ENCODE data around the gene BET1L.
"Not testable (repeated sequence)": the region's sequence is repeated elsewhere in the genome, so short reads cannot be mapped to it uniquely, and the experiment has no call there.

BET1L gene

DNA sequence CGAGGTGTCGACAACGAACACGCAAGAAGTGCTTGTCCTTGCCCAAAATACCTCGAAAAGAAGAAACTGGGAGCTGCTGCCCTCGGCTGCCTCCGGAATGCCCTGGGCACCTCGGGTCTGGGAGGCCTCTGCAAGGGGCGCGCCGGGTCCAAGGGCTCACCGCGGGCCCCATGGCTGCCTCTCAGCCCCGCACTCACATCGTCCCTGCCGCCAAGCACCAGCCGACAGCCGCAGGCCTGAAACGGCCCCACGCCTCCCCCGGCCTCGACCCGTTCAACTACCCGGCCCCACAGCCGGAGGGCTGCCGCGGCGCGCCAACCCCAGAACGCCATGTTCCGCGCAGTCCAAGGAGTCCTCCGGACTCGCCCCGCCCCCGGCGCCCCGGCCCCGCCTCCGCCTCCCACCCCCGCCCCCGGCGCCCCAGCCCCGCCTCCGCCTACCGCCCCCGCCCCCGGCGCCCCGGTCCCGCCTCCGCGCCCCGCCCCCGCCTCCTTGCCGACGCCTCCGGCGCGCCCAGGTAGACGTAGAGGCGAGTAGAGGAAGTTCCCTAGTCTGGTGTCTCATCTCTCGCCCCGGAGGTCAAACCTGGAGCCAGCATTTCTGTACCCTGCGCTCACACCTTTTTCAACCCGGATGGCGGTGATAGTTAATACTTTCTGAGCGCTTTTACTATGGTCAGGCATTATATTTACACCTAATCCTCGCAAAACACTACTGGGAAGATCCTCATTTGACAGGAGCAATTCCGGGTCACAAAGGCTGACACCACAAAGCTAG, 29.0 kb upstream of the BET1L start, which contains the start of gene SIRT3:
TSS of gene SIRT3 (minus strand) at position 346 of the 777 bp plus-strand sequence. CDS start at position 332, 14 bp downstream.
- Mint-ChIP-seq H3K36me3 (peaks cover 7% of the 10 kb centered on the region), H3K4me1 (peaks cover 38% of the 10 kb centered on the region), H3K9me3 (no peaks in the 10 kb centered on the region), H3K4me3 (peak within 1 kb of the TSS; percentile 97), H3K27me3 (no peaks in the 10 kb centered on the region), H3K27ac (peak within 1 kb of the TSS; percentile 99)

GRCh38 chr11:235609-235996, 28.4 kb upstream of the BET1L start:
- Mint-ChIP-seq H3K27me3 (no peaks in the 10 kb centered on the region), H3K36me3 (peaks cover 5% of the 10 kb centered on the region), H3K4me3 (peak overlapping the region; percentile 84), H3K27ac (peak overlapping the region; percentile 96), H3K4me1 (peaks cover 37% of the 10 kb centered on the region), H3K9me3 (no peaks in the 10 kb centered on the region)

GRCh38 chr11:235180-235579, 28.0 kb upstream of the BET1L start:
- Mint-ChIP-seq H3K4me1 (peaks cover 33% of the 10 kb centered on the region), H3K9me3 (no peaks in the 10 kb centered on the region), H3K27me3 (no peaks in the 10 kb centered on the region), H3K36me3 (peaks cover 5% of the 10 kb centered on the region), H3K27ac (peak overlapping the region; percentile 96), H3K4me3 (peak overlapping the region; percentile 84)

DNA sequence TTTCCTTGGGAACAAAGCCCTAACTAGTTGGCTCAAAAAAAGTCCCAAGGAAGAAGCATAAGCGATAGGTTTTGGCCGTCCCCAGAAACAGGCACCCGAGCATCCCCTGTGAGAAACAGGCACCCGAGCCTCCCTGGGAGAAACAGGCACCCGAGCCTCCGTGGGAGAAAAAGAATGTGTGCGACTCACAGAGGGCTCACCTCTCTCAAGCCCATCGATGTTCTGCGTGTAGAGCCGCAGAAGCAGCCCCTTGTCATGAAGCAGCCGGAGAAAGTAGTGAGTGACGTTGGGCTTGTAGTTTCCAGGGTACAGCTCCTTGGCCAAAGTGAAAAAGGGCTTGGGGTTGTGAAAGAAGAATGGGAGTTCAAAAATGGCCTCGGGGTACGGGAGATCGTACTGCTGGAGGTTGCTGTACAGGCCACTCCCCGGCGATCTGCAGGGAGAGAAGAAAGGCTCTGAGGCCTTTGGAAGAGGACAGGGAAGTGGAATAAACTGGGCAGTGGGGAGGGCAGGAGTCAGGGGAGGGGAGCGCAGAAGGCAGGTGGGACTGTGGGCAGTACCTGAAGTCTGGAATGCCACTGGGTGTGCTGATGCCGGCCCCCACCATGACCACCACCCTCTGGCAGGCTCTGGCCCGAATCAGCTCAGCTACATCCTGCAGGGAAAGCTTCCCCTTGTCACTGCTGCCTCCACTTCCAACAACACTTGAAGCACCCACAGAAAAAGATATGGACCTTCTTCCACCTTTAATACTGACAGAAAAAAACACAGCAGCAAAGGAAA, 25.8 kb upstream of the BET1L start:
- Mint-ChIP-seq H3K36me3 (peaks cover 5% of the 10 kb centered on the region), H3K9me3 (no peaks in the 10 kb centered on the region), H3K27ac (peak overlapping the region; percentile 55), H3K4me1 (peaks cover 23% of the 10 kb centered on the region), H3K4me3 (no peak overlapping the region), H3K27me3 (no peaks in the 10 kb centered on the region)

GRCh38 chr11:230431-230830, 23.2 kb upstream of the BET1L start:
- Mint-ChIP-seq H3K4me1 (peaks cover 23% of the 10 kb centered on the region), H3K27me3 (no peaks in the 10 kb centered on the region), H3K27ac (no peak overlapping the region), H3K4me3 (no peak overlapping the region), H3K9me3 (no peaks in the 10 kb centered on the region), H3K36me3 (peaks cover 7% of the 10 kb centered on the region)

- Mint-ChIP-seq H3K4me1 (peaks cover 18% of the 10 kb centered on the region), H3K27me3 (no peaks in the 10 kb centered on the region), H3K9me3 (no peaks in the 10 kb centered on the region), H3K36me3 (peaks cover 10% of the 10 kb centered on the region), H3K4me3 (no peak overlapping the region), H3K27ac (no peak overlapping the region)
Observed at GRCh38 chr11:227824-228379, 20.7 kb upstream of the BET1L start.

- H3K4me3 Mint-ChIP-seq = no peak overlapping the region
- H3K36me3 Mint-ChIP-seq = peaks cover 10% of the 10 kb centered on the region
- no peaks in the 10 kb centered on the region for H3K27me3 Mint-ChIP-seq
- no peaks in the 10 kb centered on the region for H3K9me3 Mint-ChIP-seq
- H3K4me1 Mint-ChIP-seq = peaks cover 18% of the 10 kb centered on the region
- H3K27ac Mint-ChIP-seq = no peak overlapping the region
Observed at GRCh38 chr11:225734-226453, 18.7 kb upstream of the BET1L start.

DNA sequence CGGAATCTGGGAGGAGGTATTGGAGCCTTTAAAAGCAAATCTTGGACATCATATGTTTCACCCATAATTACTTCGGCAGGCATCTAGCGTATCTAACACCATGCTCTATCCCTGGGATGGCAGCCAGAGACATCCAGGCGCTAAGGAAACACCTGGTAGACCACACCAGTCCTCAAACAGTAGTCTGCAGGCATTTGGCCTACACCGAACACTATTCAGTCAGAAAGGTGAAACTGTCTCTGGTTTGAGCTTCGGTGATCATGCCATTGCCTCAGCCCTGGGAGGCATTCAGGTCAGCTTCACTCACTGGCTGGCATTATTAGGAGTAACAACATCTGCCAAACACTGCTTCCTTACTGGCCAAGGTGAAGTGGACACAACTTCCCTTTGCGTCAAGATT, 17.2 kb upstream of the BET1L start:
- no peak overlapping the region for H3K4me3 Mint-ChIP-seq
- peaks cover 18% of the 10 kb centered on the region for H3K4me1 Mint-ChIP-seq
- H3K36me3 Mint-ChIP-seq = peaks cover 9% of the 10 kb centered on the region
- no peaks in the 10 kb centered on the region for H3K9me3 Mint-ChIP-seq
- H3K27ac Mint-ChIP-seq = no peak overlapping the region
- H3K27me3 Mint-ChIP-seq = no peaks in the 10 kb centered on the region

- Mint-ChIP-seq H3K27ac (no peak overlapping the region), H3K4me1 (peaks cover 18% of the 10 kb centered on the region), H3K36me3 (peaks cover 11% of the 10 kb centered on the region), H3K27me3 (no peaks in the 10 kb centered on the region), H3K4me3 (no peak overlapping the region), H3K9me3 (no peaks in the 10 kb centered on the region)
Observed at GRCh38 chr11:223884-224283, 16.7 kb upstream of the BET1L start.

GRCh38 chr11:223026-223789, 16.0 kb upstream of the BET1L start:
- H3K27ac Mint-ChIP-seq = no peak overlapping the region
- H3K9me3 Mint-ChIP-seq = no peaks in the 10 kb centered on the region
- H3K4me3 Mint-ChIP-seq = no peak overlapping the region
- peaks cover 11% of the 10 kb centered on the region for H3K36me3 Mint-ChIP-seq
- H3K27me3 Mint-ChIP-seq = no peaks in the 10 kb centered on the region
- peaks cover 11% of the 10 kb centered on the region for H3K4me1 Mint-ChIP-seq

DNA sequence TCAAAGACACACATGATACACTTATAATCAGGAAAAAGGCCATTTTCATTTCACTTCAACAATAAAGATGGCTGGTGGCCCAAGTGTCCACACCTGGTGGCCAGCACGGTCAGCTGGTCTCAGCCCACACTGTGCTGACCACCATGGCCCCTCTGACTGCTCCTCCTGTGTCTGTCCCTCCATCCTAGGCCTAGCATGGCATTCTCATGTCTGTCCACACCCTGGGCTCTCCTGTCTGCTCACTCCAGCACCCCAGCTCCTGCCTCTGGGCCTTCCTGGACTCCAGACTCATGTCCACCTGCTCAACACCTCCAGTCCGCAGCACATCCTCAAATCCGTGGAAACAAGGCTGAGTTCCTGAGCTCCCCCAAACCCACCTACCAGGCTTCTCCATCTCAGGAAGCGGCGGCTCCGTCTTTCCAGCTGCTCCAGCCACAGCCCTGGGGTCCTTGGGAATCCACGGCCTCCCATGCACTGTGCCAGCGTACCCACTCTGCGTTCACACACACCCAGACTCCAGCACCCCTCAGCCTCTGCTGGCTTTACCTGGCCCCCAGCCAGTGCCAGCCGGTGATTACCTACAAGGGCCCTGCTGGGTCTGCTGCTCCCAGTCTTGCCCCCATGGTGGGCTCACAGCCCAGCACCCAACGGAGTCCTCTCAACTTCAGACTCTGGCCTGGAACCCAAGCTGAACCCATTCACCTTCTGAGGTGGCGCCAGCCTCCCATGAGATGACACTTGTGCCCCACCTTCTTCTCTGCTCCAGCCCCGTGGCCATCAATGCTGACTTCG, 15.0 kb upstream of the BET1L start:
- Mint-ChIP-seq H3K4me1 (peaks cover 17% of the 10 kb centered on the region), H3K36me3 (peaks cover 11% of the 10 kb centered on the region), H3K27ac (no peak overlapping the region), H3K4me3 (no peak overlapping the region), H3K9me3 (no peaks in the 10 kb centered on the region), H3K27me3 (no peaks in the 10 kb centered on the region)

GRCh38 chr11:221539-221938, 14.3 kb upstream of the BET1L start:
- Mint-ChIP-seq H3K27me3 (no peaks in the 10 kb centered on the region), H3K36me3 (peaks cover 11% of the 10 kb centered on the region), H3K4me3 (no peak overlapping the region), H3K27ac (no peak overlapping the region), H3K9me3 (no peaks in the 10 kb centered on the region), H3K4me1 (peaks cover 19% of the 10 kb centered on the region)

DNA sequence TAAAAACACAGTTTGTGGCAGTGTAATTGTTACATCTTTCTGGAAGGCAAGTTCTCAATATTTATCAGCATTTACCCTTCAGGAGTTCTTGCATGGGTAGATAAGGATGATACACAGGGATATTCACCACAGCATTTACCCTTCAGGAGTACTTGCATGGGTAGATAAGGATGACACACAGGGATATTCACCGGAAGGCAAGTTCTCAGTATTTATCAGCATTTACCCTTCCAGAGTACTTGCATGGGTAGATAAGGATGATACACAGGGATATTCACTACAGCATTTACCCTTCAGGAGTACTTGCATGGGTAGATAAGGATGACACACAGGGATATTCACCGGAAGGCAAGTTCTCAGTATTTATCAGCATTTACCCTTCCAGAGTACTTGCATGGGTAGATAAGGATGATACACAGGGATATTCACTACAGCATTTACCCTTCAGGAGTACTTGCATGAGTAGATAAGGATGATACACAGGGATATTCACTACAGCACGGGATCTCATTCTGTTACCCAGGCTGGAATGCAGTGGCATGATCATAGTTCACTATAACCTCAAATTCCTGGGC, 13.5 kb upstream of the BET1L start:
- H3K9me3 Mint-ChIP-seq, H3K27ac Mint-ChIP-seq, H3K4me3 Mint-ChIP-seq, H3K27me3 Mint-ChIP-seq: not testable (repeated sequence)
- peaks cover 11% of the 10 kb centered on the region for H3K36me3 Mint-ChIP-seq
- H3K4me1 Mint-ChIP-seq = peaks cover 17% of the 10 kb centered on the region
